ENCODE results near the gene ADCYAP1R1. TPM values are rescaled to one million over a fixed set of nuclear protein-coding genes. Genes with fewer than 3 reads are reported as not detected.
"Not testable (repeated sequence)": the region's sequence is repeated elsewhere in the genome, so short reads cannot be mapped to it uniquely, and the experiment has no call there.

The ADCYAP1R1 gene
- total RNA-seq, 1 experiment from 2014 or later = not detected

- no peak for DNase-seq
- H3K4me1 ChIP-seq = no peaks in the 10 kb centered on the region
Measured at GRCh38 chr7:31125171-31125570, 73.1 kb downstream of the ADCYAP1R1 start.

GRCh38 chr7:31126976-31127375 is 74.9 kb downstream of the ADCYAP1R1 start:
- no peaks in the 10 kb centered on the region for H3K4me1 ChIP-seq
- no peak overlapping the region for H3K4me3 ChIP-seq
- peaks cover 7% of the 10 kb centered on the region; the same call in 1 of the 2 replicates for H3K27me3 ChIP-seq
- no peak overlapping the region for H3K27ac ChIP-seq
- no peaks in the 10 kb centered on the region for H3K36me3 ChIP-seq
- no peaks in the 10 kb centered on the region for H3K9me3 ChIP-seq (replicated peaks)
- DNase-seq = peak in 1 of 2 experiments; percentile 14

More at GRCh38 chr7:31125171-31125570, 73.1 kb downstream of the ADCYAP1R1 start:
- Histone ChIP-seq H3K9me3 (replicated peaks) (no peaks in the 10 kb centered on the region), H3K4me3 (no peak overlapping the region), H3K27ac (no peak overlapping the region), H3K27me3 (peaks cover 3% of the 10 kb centered on the region; the same call in 1 of the 2 replicates), H3K36me3 (no peaks in the 10 kb centered on the region)

GRCh38 chr7:31129067-31129466 is 77.0 kb downstream of the ADCYAP1R1 start:
- Histone ChIP-seq H3K4me1 (no peaks in the 10 kb centered on the region), H3K4me3 (no peak overlapping the region), H3K27ac (no peak overlapping the region), H3K9me3 (replicated peaks) (no peaks in the 10 kb centered on the region), H3K36me3 (no peaks in the 10 kb centered on the region), H3K27me3 (peaks cover 5% of the 10 kb centered on the region; the same call in 1 of the 2 replicates)
- DNase-seq = peak in 1 of 2 experiments; percentile 12

GRCh38 chr7:31133497-31133896 is 81.4 kb downstream of the ADCYAP1R1 start:
- Histone ChIP-seq H3K27me3 (peaks cover 6% of the 10 kb centered on the region; the same call in 1 of the 2 replicates), H3K27ac (no peak overlapping the region), H3K4me1 (no peaks in the 10 kb centered on the region), H3K36me3 (no peaks in the 10 kb centered on the region), H3K4me3 (no peak overlapping the region), H3K9me3 (replicated peaks) (no peaks in the 10 kb centered on the region)
- DNase-seq = no peak

- Histone ChIP-seq H3K4me3 (no peak overlapping the region), H3K27me3 (peaks cover 6% of the 10 kb centered on the region; the same call in 1 of the 2 replicates), H3K27ac (no peak overlapping the region), H3K36me3 (no peaks in the 10 kb centered on the region), H3K9me3 (replicated peaks) (no peaks in the 10 kb centered on the region), H3K4me1 (no peaks in the 10 kb centered on the region)
- peak; percentile 70 to 88 for DNase-seq
Measured at GRCh38 chr7:31134246-31135188, 82.4 kb downstream of the ADCYAP1R1 start.

- Histone ChIP-seq H3K36me3 (no peaks in the 10 kb centered on the region), H3K4me1 (no peaks in the 10 kb centered on the region), H3K27ac (no peak overlapping the region), H3K4me3 (no peak overlapping the region), H3K27me3 (peaks cover 2% of the 10 kb centered on the region; the same call in 1 of the 2 replicates), H3K9me3 (replicated peaks) (no peaks in the 10 kb centered on the region)
- no peak for DNase-seq
Measured at GRCh38 chr7:31137234-31137633, 85.1 kb downstream of the ADCYAP1R1 start.

- no peaks in the 10 kb centered on the region for H3K36me3 ChIP-seq
- H3K9me3 ChIP-seq (replicated peaks) = no peaks in the 10 kb centered on the region
Measured at GRCh38 chr7:31145339-31145738, 93.2 kb downstream of the ADCYAP1R1 start.

GRCh38 chr7:31146030-31146429 is 93.9 kb downstream of the ADCYAP1R1 start:
- no peak overlapping the region for H3K27ac ChIP-seq
- no peaks in the 10 kb centered on the region for H3K36me3 ChIP-seq
- H3K4me1 ChIP-seq = no peaks in the 10 kb centered on the region
- H3K9me3 ChIP-seq (replicated peaks) = no peaks in the 10 kb centered on the region
- H3K27me3 ChIP-seq = no peaks in the 10 kb centered on the region
- DNase-seq = no peak
- H3K4me3 ChIP-seq = no peak overlapping the region

More at GRCh38 chr7:31145339-31145738, 93.2 kb downstream of the ADCYAP1R1 start:
- no peaks in the 10 kb centered on the region for H3K4me1 ChIP-seq
- no peak for DNase-seq
- H3K27me3 ChIP-seq = no peaks in the 10 kb centered on the region
- no peak overlapping the region for H3K27ac ChIP-seq
- H3K4me3 ChIP-seq = no peak overlapping the region

- no peaks in the 10 kb centered on the region for H3K27me3 ChIP-seq
- H3K36me3 ChIP-seq = no peaks in the 10 kb centered on the region
- no peaks in the 10 kb centered on the region for H3K4me1 ChIP-seq
- H3K4me3 ChIP-seq = no peak overlapping the region
- no peaks in the 10 kb centered on the region for H3K9me3 ChIP-seq (replicated peaks)
- H3K27ac ChIP-seq = no peak overlapping the region
- no peak for DNase-seq
Measured at GRCh38 chr7:31146538-31146937, 94.4 kb downstream of the ADCYAP1R1 start.

GRCh38 chr7:31151849-31152248 is 99.7 kb downstream of the ADCYAP1R1 start:
- 0 out of 2 replicates have a peak, but pooled peaks cover 4% of the 10 kb centered on the region for H3K27me3 ChIP-seq
- no peaks in the 10 kb centered on the region for H3K9me3 ChIP-seq (replicated peaks)
- H3K4me1 ChIP-seq = no peaks in the 10 kb centered on the region

GRCh38 chr7:31153318-31153717 is 101.2 kb downstream of the ADCYAP1R1 start:
- H3K4me1 ChIP-seq; H3K4me3 ChIP-seq; H3K27ac ChIP-seq; DNase-seq; H3K27me3 ChIP-seq; H3K9me3 ChIP-seq (replicated peaks); H3K36me3 ChIP-seq: not testable (repeated sequence)

More at GRCh38 chr7:31151849-31152248, 99.7 kb downstream of the ADCYAP1R1 start:
- Histone ChIP-seq H3K4me3 (no peak overlapping the region), H3K36me3 (no peaks in the 10 kb centered on the region), H3K27ac (no peak overlapping the region)
- DNase-seq = no peak

- Histone ChIP-seq H3K9me3 (replicated peaks) (no peaks in the 10 kb centered on the region), H3K4me1 (no peaks in the 10 kb centered on the region), H3K27me3 (0 out of 2 replicates have a peak, but pooled peaks cover 5% of the 10 kb centered on the region), H3K27ac (no peak overlapping the region), H3K4me3 (no peak overlapping the region), H3K36me3 (no peaks in the 10 kb centered on the region)
- no peak for DNase-seq
Measured at GRCh38 chr7:31160941-31161340, 108.8 kb downstream of the ADCYAP1R1 start.

Measured in SJCRH30 (cell line).